ENCODE measurements around the gene TULP3. TPM values are rescaled to one million over a fixed set of nuclear protein-coding genes. Genes with fewer than 3 reads are reported as not detected.

Gene TULP3
- total and polyA plus RNA-seq, 2 of the 8 experiments (the other 6 are each of a cell fraction or from before 2014, with no cell fraction given), result 18.4 to 21.2 TPM

GRCh38 chr12:2844786-2845185 is 45.9 kb upstream of the TULP3 start:
- CTCF ChIA-PET (ENCODE audit: partially characterized antibody), result interaction anchor here (0.5 to 7.4 kb wide), 25 partner anchors 11 to 1261 kb away, joined by 3 to 84 read pairs (median 5); partner anchors contain the start of genes FOXM1, NRIP2, RHNO1 and TEX52
- no peaks in the 10 kb centered on the region for H3K36me3 ChIP-seq (ENCODE audit: control insufficient read depth in 2 of 4, insufficient read depth in 4 of 4, low read length in 3 of 4)
- H3K4me2 ChIP-seq (ENCODE audit: insufficient read depth in 1 of 2, low read depth in 2 of 2, low read length in 2 of 2), result no peak overlapping the region
- H3K18ac ChIP-seq (ENCODE audit: extremely low read depth, low read length), result no peak overlapping the region
- no peak overlapping the region for H2BK12ac ChIP-seq (ENCODE audit: low read depth, low read length)
- WGBS, 2 experiments (ENCODE audit: extremely low coverage in 1 of 2, insufficient coverage in 1 of 2, insufficient read length in 1 of 2, insufficient replicate concordance in 2 of 2, low coverage in 1 of 2, low lambda C conversion rate in 2 of 2, missing lambda C conversion rate in 1 of 2), result 92% methylated on average over 9 of the region's 9 CpGs; no CpG with 5 or more reads in 1 of the 2 experiments
- no peak overlapping the region for H3K27ac ChIP-seq (ENCODE audit: low read depth, low read length)
- no peaks in the 10 kb centered on the region for H3K79me2 ChIP-seq (ENCODE audit: control insufficient read depth in 1 of 2, insufficient read depth in 2 of 2, low read length in 2 of 2)
- no peak overlapping the region for H3K14ac ChIP-seq (ENCODE audit: insufficient read length)
- TF ChIP-seq KDM4A (IDR thresholded peaks at IDR 0.05; ENCODE audit: low read depth, low read length, severe bottlenecking) (no peak), SIX5 (IDR thresholded peaks at IDR 0.05; ENCODE audit: low read depth, low read length) (no peak), JUN (IDR thresholded peaks at IDR 0.05; ENCODE audit: low read depth, low read length) (no peak), CTBP2 (IDR thresholded peaks at IDR 0.05; ENCODE audit: borderline replicate concordance, insufficient read depth, insufficient read length, low read length) (no peak), CREB1 (IDR thresholded peaks at IDR 0.05) (no peak)
- TF ChIP-seq, protein P1, sequence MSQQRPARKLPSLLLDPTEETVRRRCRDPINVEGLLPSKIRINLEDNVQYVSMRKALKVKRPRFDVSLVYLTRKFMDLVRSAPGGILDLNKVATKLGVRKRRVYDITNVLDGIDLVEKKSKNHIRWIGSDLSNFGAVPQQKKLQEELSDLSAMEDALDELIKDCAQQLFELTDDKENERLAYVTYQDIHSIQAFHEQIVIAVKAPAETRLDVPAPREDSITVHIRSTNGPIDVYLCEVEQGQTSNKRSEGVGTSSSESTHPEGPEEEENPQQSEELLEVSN (IDR thresholded peaks at IDR 0.05), result no peak
- no peak overlapping the region for H2BK5ac ChIP-seq (ENCODE audit: low read depth, low read length)
- no peaks in the 10 kb centered on the region for H3K79me1 ChIP-seq (ENCODE audit: low read depth, low read length)
- peaks cover 0 to 4% (median 3%) of the 10 kb centered on the region in 4 experiments; a peak in 6 of 7 replicates for H3K4me1 ChIP-seq (replicated peaks in 1 of 4; ENCODE audit: control insufficient read depth in 3 of 4, insufficient read depth in 4 of 4, low read length in 3 of 4)
- no peak overlapping the region for H3K56ac ChIP-seq (replicated peaks; ENCODE audit: insufficient read length, low read depth, low read length)
- H3K4me3 ChIP-seq (ENCODE audit: extremely low read depth in 1 of 4, insufficient read depth in 2 of 4, low read depth in 3 of 4, low read length in 4 of 4), result no peak overlapping the region
- H3K27me3 ChIP-seq (replicated peaks in 1 of 4; ENCODE audit: control insufficient read depth in 3 of 4, extremely low read depth in 1 of 4, insufficient read depth in 3 of 4, low read length in 3 of 4), result no peaks in the 10 kb centered on the region
- H3K9me3 ChIP-seq (ENCODE audit: insufficient read depth in 2 of 2, low read depth in 1 of 2, low read length in 1 of 2), result no peaks in the 10 kb centered on the region
- H3K9ac ChIP-seq (replicated peaks in 1 of 4; ENCODE audit: extremely low read depth in 1 of 4, low read depth in 3 of 4, low read length in 3 of 4), result no peak overlapping the region
- H3K23me2 ChIP-seq (ENCODE audit: low read depth, low read length), result no peaks in the 10 kb centered on the region
- H4K20me1 ChIP-seq (replicated peaks in 1 of 2; ENCODE audit: control insufficient read depth in 1 of 2, insufficient read depth in 2 of 2, low read length in 2 of 2), result peaks cover 0 to 3% of the 10 kb centered on the region in 2 experiments
- no peak overlapping the region for H4K5ac ChIP-seq (ENCODE audit: insufficient read length, low read depth, low read length)
- no peak overlapping the region for H2BK20ac ChIP-seq (ENCODE audit: low read length)
- no peak for FAIRE-seq
- H3K23ac ChIP-seq (ENCODE audit: insufficient read length), result no peak overlapping the region
- H4K91ac ChIP-seq (replicated peaks; ENCODE audit: insufficient read length, low read length), result no peak overlapping the region
- no peak overlapping the region for H2AK5ac ChIP-seq (ENCODE audit: low read depth, low read length)
- no peak overlapping the region for H2AFZ ChIP-seq (ENCODE audit: low read length)
- DNase-seq (ENCODE audit: low read depth in 1 of 2, low spot score in 2 of 2), result no peak
- H2BK120ac ChIP-seq (replicated peaks; ENCODE audit: low read depth, low read length), result no peak overlapping the region
- H4K8ac ChIP-seq (ENCODE audit: extremely low read depth, insufficient read depth, low read length), result no peak overlapping the region
- POLR2A ChIA-PET (ENCODE audit: partially characterized antibody), result interaction anchor here (0.6 to 3.5 kb wide), 6 partner anchors 12 to 1124 kb away, joined by 3 to 31 read pairs (median 4); partner anchors contain the start of genes FOXM1, ITFG2, NRIP2 and RHNO1
- H3K4ac ChIP-seq (replicated peaks; ENCODE audit: insufficient read length, low read depth, low read length), result no peak overlapping the region
- no peak overlapping the region; the same call in 1 of the 2 replicates for H2BK15ac ChIP-seq (ENCODE audit: low read length)
